WTC11 (cell line): Measurements from ENCODE around the gene SLC38A10. TPM values are rescaled to one million over a fixed set of nuclear protein-coding genes. Genes with fewer than 3 reads are reported as not detected.

Experiments
- ATAC-seq: fragments of 200-7000 bp; cut with Tn5 transposase; 2 replicates; pipeline ENCODE4 v1.10.0; 2021; ENCODE audit warnings: mild to moderate bottlenecking, moderate library complexity
- CTCF ChIA-PET: fragments of 300-600 bp; sonication (Branson Sonifier 250); formaldehyde crosslinking; loops from one replicate; lab custom pipeline; 2021; ENCODE audit warnings: antibody characterized with exemption; lab: Charles Lee
- POLR2A ChIA-PET: fragments of 350-600 bp; sonication (Branson Sonifier 250); formaldehyde crosslinking; loops from one replicate; lab custom pipeline; 2021; ENCODE audit warnings: antibody characterized with exemption; lab: Charles Lee
- DNase-seq: peaks from one replicate; pipeline ENCODE4 v3.0.0; 2021; ENCODE audit warnings: low spot score
- H3K27ac Mint-ChIP-seq: 2 replicates; pipeline ENCODE4 v1.8.0; 2021; ENCODE audit warnings: mixed read lengths
- H3K27me3 Mint-ChIP-seq: 2 replicates; pipeline ENCODE4 v1.8.0; 2021; ENCODE audit warnings: low read depth, mild to moderate bottlenecking, moderate library complexity, mixed read lengths
- H3K36me3 Mint-ChIP-seq: 2 replicates; pipeline ENCODE4 v1.8.0; 2021; ENCODE audit warnings: mixed read lengths
- H3K4me1 Mint-ChIP-seq: 2 replicates; pipeline ENCODE4 v1.8.0; 2022; ENCODE audit warnings: mixed read lengths
- H3K4me3 Mint-ChIP-seq: 2 replicates; pipeline ENCODE4 v1.8.0; 2021; ENCODE audit warnings: mild to moderate bottlenecking, moderate library complexity, mixed read lengths
- H3K9me3 Mint-ChIP-seq: 2 replicates; pipeline ENCODE4 v1.8.0; 2021; ENCODE audit warnings: mixed read lengths
- ATF6 ChIP-seq: sonication (generic); formaldehyde crosslinking; IDR thresholded peaks from 2 replicates; pipeline ENCODE4 v1.8.1; 2023; ENCODE audit warnings: mild to moderate bottlenecking, missing genetic modification reagents
- CREB1 ChIP-seq: sonication (generic); formaldehyde crosslinking; IDR thresholded peaks from 2 replicates; pipeline ENCODE4 v1.8.0; 2023; ENCODE audit warnings: mild to moderate bottlenecking, missing genetic modification reagents
- JUN ChIP-seq: sonication (generic); formaldehyde crosslinking; IDR thresholded peaks from 2 replicates; pipeline ENCODE4 v1.8.0; 2023; ENCODE audit warnings: mild to moderate bottlenecking, missing genetic modification reagents
- MLX ChIP-seq: sonication (generic); formaldehyde crosslinking; IDR thresholded peaks from 2 replicates; pipeline ENCODE4 v1.8.1; 2023; ENCODE audit warnings: mild to moderate bottlenecking, missing genetic modification reagents, moderate library complexity
- MXD4 ChIP-seq: fragments of 250-450 bp; sonication (Bioruptor Pico); IDR thresholded peaks from 2 replicates; pipeline ENCODE4 v1.8.0; 2021; ENCODE audit warnings: mild to moderate bottlenecking, moderate library complexity, borderline replicate concordance
- NR2C2 ChIP-seq: sonication (generic); formaldehyde crosslinking; IDR thresholded peaks from 2 replicates; pipeline ENCODE4 v1.8.0; 2022; ENCODE audit warnings: mild to moderate bottlenecking, missing genetic modification reagents
- SMAD4 ChIP-seq: sonication (generic); formaldehyde crosslinking; IDR thresholded peaks from 2 replicates; pipeline ENCODE4 v1.8.0; 2022; ENCODE audit warnings: mild to moderate bottlenecking, missing genetic modification reagents
- TCF7 ChIP-seq: sonication (generic); formaldehyde crosslinking; IDR thresholded peaks from 2 replicates; pipeline ENCODE4 v1.8.0; 2022; ENCODE audit warnings: mild to moderate bottlenecking, low read depth, missing genetic modification reagents, moderate library complexity
- TEAD4 ChIP-seq: sonication (generic); formaldehyde crosslinking; IDR thresholded peaks from 2 replicates; pipeline ENCODE4 v1.8.0; 2022; ENCODE audit warnings: mild to moderate bottlenecking, missing genetic modification reagents
- ZBTB21 ChIP-seq: sonication (generic); formaldehyde crosslinking; IDR thresholded peaks from 2 replicates; pipeline ENCODE4 v1.8.1; 2023; ENCODE audit warnings: mild to moderate bottlenecking, missing genetic modification reagents, borderline replicate concordance
- ZMAT4 ChIP-seq: fragments of 250-450 bp; sonication (Bioruptor Pico); IDR thresholded peaks from 2 replicates; pipeline ENCODE4 v1.9.0; 2021; ENCODE audit warnings: mild to moderate bottlenecking
- ZNF121 ChIP-seq: sonication (generic); formaldehyde crosslinking; IDR thresholded peaks from 2 replicates; pipeline ENCODE4 v1.8.0; 2023; ENCODE audit warnings: missing genetic modification reagents
- ZNF317 ChIP-seq: sonication (generic); formaldehyde crosslinking; IDR thresholded peaks from 2 replicates; pipeline ENCODE4 v1.8.1; 2023; ENCODE audit warnings: low read depth, mild to moderate bottlenecking, moderate library complexity, missing genetic modification reagents, borderline replicate concordance
- ZNF671 ChIP-seq: fragments of 250-450 bp; sonication (Bioruptor Pico); IDR thresholded peaks from 2 replicates; pipeline ENCODE4 v1.8.0; 2021; ENCODE audit warnings: mild to moderate bottlenecking
- total RNA-seq: library from RNA; stranded (reverse); gene quantifications from 3 replicates; pipeline ENCODE4 v1.2.3, GENCODE V29; 2021
- TF ChIP-seq, protein P1 (sequence below): sonication (generic); formaldehyde crosslinking; IDR thresholded peaks from 2 replicates; pipeline ENCODE4 v1.8.1; 2022; ENCODE audit warnings: mild to moderate bottlenecking, missing genetic modification reagents, moderate library complexity, borderline replicate concordance
- TF ChIP-seq, protein P2 (sequence below): sonication (generic); formaldehyde crosslinking; IDR thresholded peaks from 2 replicates; pipeline ENCODE4 v1.8.0; 2022; ENCODE audit warnings: mild to moderate bottlenecking, missing genetic modification reagents
- TF ChIP-seq, protein P3 (sequence below): fragments of 250-450 bp; sonication (Bioruptor Pico); IDR thresholded peaks from 2 replicates; pipeline ENCODE4 v1.9.0; 2021; ENCODE audit warnings: mild to moderate bottlenecking

Gene SLC38A10
- total RNA-seq, 1 experiment from 2014 or later: 47.0 TPM

GRCh38 chr17:81328489-81328888 is 33.4 kb upstream of the SLC38A10 start:
- H3K27ac Mint-ChIP-seq: no peak overlapping the region
- no peaks in the 10 kb centered on the region; the same call in 1 of the 2 replicates for H3K27me3 Mint-ChIP-seq
- H3K36me3 Mint-ChIP-seq: no peaks in the 10 kb centered on the region
- POLR2A ChIA-PET: no interaction called here
- DNase-seq (no peak), ATAC-seq (no peak)
- CTCF ChIA-PET: interaction anchor here (1.1 to 1.2 kb wide), 2 partner anchors 9 to 195 kb away, joined by 3 read pairs; no protein-coding TSS in a partner anchor
- peaks cover 19% of the 10 kb centered on the region for H3K4me1 Mint-ChIP-seq
- TF ChIP-seq MLX (no peak), NR2C2 (CRISPR knock-in tag) (no peak), CREB1 (CRISPR knock-in tag) (no peak), ZNF317 (CRISPR knock-in tag) (no peak), ATF6 (CRISPR knock-in tag) (no peak), JUN (CRISPR knock-in tag) (no peak), ZMAT4 (no peak), TEAD4 (CRISPR knock-in tag) (no peak)
- TF ChIP-seq, protein P1, sequence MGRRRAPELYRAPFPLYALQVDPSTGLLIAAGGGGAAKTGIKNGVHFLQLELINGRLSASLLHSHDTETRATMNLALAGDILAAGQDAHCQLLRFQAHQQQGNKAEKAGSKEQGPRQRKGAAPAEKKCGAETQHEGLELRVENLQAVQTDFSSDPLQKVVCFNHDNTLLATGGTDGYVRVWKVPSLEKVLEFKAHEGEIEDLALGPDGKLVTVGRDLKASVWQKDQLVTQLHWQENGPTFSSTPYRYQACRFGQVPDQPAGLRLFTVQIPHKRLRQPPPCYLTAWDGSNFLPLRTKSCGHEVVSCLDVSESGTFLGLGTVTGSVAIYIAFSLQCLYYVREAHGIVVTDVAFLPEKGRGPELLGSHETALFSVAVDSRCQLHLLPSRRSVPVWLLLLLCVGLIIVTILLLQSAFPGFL (CRISPR knock-in tag): no peak
- TF ChIP-seq, protein P2, sequence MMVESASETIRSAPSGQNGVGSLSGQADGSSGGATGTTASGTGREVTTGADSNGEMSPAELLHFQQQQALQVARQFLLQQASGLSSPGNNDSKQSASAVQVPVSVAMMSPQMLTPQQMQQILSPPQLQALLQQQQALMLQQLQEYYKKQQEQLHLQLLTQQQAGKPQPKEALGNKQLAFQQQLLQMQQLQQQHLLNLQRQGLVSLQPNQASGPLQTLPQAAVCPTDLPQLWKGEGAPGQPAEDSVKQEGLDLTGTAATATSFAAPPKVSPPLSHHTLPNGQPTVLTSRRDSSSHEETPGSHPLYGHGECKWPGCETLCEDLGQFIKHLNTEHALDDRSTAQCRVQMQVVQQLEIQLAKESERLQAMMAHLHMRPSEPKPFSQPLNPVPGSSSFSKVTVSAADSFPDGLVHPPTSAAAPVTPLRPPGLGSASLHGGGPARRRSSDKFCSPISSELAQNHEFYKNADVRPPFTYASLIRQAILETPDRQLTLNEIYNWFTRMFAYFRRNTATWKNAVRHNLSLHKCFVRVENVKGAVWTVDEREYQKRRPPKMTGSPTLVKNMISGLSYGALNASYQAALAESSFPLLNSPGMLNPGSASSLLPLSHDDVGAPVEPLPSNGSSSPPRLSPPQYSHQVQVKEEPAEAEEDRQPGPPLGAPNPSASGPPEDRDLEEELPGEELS (CRISPR knock-in tag): no peak
- no peaks in the 10 kb centered on the region for H3K9me3 Mint-ChIP-seq
- no peak overlapping the region for H3K4me3 Mint-ChIP-seq

- no peak for DNase-seq
- no peak for ATAC-seq
- Mint-ChIP-seq H3K4me1 (peaks cover 19% of the 10 kb centered on the region), H3K4me3 (no peak overlapping the region), H3K27me3 (no peaks in the 10 kb centered on the region), H3K27ac (no peak overlapping the region), H3K9me3 (no peaks in the 10 kb centered on the region), H3K36me3 (no peaks in the 10 kb centered on the region)
- CTCF ChIA-PET: interaction anchor here (1.1 kb wide), 1 partner anchor 16 kb away, joined by 3 read pairs; no protein-coding TSS in a partner anchor
- POLR2A ChIA-PET: no interaction called here
- TF ChIP-seq ZNF121 (CRISPR knock-in tag) (peak; percentile 57), ZBTB21 (no peak)
Observed at GRCh38 chr17:81325714-81326358, 30.7 kb upstream of the SLC38A10 start.

GRCh38 chr17:81324851-81325713 is 30.0 kb upstream of the SLC38A10 start:
- ATAC-seq: no peak
- ChIA-PET POLR2A (no interaction called here), CTCF (interaction anchor here (1.1 kb wide), 1 partner anchor 15 kb away, joined by 3 read pairs; no protein-coding TSS in a partner anchor)
- peaks cover 12% of the 10 kb centered on the region for H3K4me1 Mint-ChIP-seq
- no peak for DNase-seq
- no peaks in the 10 kb centered on the region for H3K36me3 Mint-ChIP-seq
- H3K4me3 Mint-ChIP-seq: no peak overlapping the region
- no peak overlapping the region for H3K27ac Mint-ChIP-seq
- H3K9me3 Mint-ChIP-seq: no peaks in the 10 kb centered on the region
- H3K27me3 Mint-ChIP-seq: no peaks in the 10 kb centered on the region
- TF ChIP-seq SMAD4 (CRISPR knock-in tag) (no peak), ZNF671 (no peak), MXD4 (no peak), TEAD4 (CRISPR knock-in tag) (no peak), TCF7 (no peak)
- TF ChIP-seq, protein P3, sequence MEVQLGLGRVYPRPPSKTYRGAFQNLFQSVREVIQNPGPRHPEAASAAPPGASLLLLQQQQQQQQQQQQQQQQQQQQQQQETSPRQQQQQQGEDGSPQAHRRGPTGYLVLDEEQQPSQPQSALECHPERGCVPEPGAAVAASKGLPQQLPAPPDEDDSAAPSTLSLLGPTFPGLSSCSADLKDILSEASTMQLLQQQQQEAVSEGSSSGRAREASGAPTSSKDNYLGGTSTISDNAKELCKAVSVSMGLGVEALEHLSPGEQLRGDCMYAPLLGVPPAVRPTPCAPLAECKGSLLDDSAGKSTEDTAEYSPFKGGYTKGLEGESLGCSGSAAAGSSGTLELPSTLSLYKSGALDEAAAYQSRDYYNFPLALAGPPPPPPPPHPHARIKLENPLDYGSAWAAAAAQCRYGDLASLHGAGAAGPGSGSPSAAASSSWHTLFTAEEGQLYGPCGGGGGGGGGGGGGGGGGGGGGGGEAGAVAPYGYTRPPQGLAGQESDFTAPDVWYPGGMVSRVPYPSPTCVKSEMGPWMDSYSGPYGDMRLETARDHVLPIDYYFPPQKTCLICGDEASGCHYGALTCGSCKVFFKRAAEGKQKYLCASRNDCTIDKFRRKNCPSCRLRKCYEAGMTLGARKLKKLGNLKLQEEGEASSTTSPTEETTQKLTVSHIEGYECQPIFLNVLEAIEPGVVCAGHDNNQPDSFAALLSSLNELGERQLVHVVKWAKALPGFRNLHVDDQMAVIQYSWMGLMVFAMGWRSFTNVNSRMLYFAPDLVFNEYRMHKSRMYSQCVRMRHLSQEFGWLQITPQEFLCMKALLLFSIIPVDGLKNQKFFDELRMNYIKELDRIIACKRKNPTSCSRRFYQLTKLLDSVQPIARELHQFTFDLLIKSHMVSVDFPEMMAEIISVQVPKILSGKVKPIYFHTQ (CRISPR knock-in tag): no peak
